Measurements from ENCODE around the gene CYP2W1.

The CYP2W1 gene

GRCh38 chr7:1015196-1016121, 32.5 kb downstream of the CYP2W1 start:
- no peak for DNase-seq (ENCODE audit: low read depth, low spot score)

- no peak for DNase-seq (ENCODE audit: low read depth, low spot score)
Measured at GRCh38 chr7:1016577-1017531, 33.9 kb downstream of the CYP2W1 start.

GRCh38 chr7:1017586-1018333, 34.8 kb downstream of the CYP2W1 start:
- DNase-seq (ENCODE audit: low read depth, low spot score), result no peak

GRCh38 chr7:1018334-1018695, 35.3 kb downstream of the CYP2W1 start:
- DNase-seq (ENCODE audit: low read depth, low spot score), result no peak

GRCh38 chr7:1019255-1019785, 36.3 kb downstream of the CYP2W1 start:
- DNase-seq (ENCODE audit: low read depth, low spot score), result no peak

- no peak for DNase-seq (ENCODE audit: low read depth, low spot score)
Measured at GRCh38 chr7:1019789-1020610, 37.0 kb downstream of the CYP2W1 start.

- DNase-seq (ENCODE audit: low read depth, low spot score), result no peak
Measured at GRCh38 chr7:1020849-1021251, 37.9 kb downstream of the CYP2W1 start.

- no peak for DNase-seq (ENCODE audit: low read depth, low spot score)
Measured at GRCh38 chr7:1021366-1021765, 38.4 kb downstream of the CYP2W1 start.

GRCh38 chr7:1021931-1022330, 39.0 kb downstream of the CYP2W1 start:
- no peak for DNase-seq (ENCODE audit: low read depth, low spot score)

GRCh38 chr7:1022356-1022755, 39.4 kb downstream of the CYP2W1 start:
- no peak for DNase-seq (ENCODE audit: low read depth, low spot score)

GRCh38 chr7:1022801-1023465, 40.0 kb downstream of the CYP2W1 start:
- no peak for DNase-seq (ENCODE audit: low read depth, low spot score)

GRCh38 chr7:1024331-1024841, 41.4 kb downstream of the CYP2W1 start:
- no peak for DNase-seq (ENCODE audit: low read depth, low spot score)

GRCh38 chr7:1024876-1025742, 42.1 kb downstream of the CYP2W1 start:
- no peak for DNase-seq (ENCODE audit: low read depth, low spot score)

GRCh38 chr7:1025743-1026581, 43.0 kb downstream of the CYP2W1 start:
- no peak for DNase-seq (ENCODE audit: low read depth, low spot score)

- no peak for DNase-seq (ENCODE audit: low read depth, low spot score)
Measured at GRCh38 chr7:1026721-1027161, 43.8 kb downstream of the CYP2W1 start.

- no peak for DNase-seq (ENCODE audit: low read depth, low spot score)
Measured at GRCh38 chr7:1027242-1028043, 44.5 kb downstream of the CYP2W1 start.

Measured in iPS DF 19.7 (cell line).